Measurements from ENCODE around the gene OXTR.
"Not testable (repeated sequence)": the region's sequence is repeated elsewhere in the genome, so short reads cannot be mapped to it uniquely, and the experiment has no call there.

Gene OXTR

DNA sequence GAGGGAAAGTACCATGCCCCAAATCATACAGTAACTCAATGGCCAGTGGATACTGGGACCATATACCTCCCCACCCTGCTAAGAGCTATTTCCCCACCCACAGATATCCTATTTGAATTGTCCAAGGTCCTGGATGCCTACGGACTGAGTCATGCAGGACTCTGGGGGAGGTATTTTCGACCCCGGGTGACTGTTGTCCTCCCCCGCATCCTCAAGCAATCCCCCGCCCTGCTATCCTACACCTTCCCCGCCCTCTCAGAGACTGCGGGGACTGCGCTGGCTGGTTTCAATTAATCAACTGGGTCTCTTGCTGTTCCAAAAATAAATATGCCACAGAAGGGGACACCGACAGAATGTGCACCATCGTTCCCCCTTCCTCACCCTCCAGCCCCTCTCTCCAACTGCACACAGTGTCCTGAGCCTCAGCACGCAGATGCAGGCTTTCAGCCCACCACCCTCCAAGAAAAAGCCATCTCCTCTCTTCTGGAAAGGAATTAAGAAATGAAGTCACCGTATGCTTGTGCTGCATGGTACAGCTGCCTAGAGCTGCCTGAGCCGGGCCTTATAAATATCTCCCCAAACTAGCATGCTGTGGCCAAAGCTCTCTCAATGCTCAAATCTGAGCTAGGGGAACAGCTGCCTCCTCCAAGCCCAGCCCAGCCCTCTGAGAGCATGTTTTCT is 27.7 kb downstream of the OXTR start:
- no peak for DNase-seq (ENCODE audit: low spot score)

DNA sequence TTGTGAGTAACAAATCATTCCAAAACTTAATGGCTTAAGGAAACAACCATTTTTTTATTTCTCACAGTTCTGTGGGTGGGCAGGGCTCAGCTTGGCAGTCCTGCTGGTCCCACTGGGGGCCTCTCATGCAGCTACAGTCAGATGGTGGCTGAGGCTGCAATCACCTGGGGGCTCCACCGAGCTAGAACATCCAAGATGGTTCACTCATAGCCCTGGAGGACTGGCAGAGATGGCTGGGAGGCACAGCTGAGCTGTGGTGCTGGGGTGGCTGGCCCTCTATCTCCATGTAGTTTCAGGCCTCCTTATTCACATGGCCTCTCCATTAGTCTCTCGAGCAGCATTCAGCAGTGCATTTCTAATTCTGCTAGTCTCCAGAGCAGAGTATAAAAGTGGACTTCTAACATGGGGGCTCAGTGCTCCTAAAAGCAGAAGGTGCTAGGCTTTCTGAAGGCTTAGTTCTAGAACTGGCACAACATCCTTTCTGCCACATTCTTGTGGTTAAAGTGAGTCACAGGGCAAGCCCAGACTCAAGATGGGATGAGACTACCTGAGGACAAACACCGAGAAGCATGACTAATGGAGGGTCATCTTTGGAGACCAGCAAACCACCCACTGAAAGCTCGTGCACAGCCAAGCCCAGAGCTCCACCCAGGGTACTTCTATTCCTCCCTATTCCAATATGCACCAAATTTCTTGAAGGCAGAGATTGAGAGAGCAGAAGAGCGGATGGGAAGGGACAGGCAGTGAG is 29.5 kb downstream of the OXTR start:
- no peak for DNase-seq (ENCODE audit: low spot score)

GRCh38 chr3:8738639-8739038 is 30.8 kb downstream of the OXTR start:
- no peak for DNase-seq (ENCODE audit: low spot score)

GRCh38 chr3:8737823-8738222 is 31.6 kb downstream of the OXTR start:
- DNase-seq (ENCODE audit: low spot score), result no peak

DNA sequence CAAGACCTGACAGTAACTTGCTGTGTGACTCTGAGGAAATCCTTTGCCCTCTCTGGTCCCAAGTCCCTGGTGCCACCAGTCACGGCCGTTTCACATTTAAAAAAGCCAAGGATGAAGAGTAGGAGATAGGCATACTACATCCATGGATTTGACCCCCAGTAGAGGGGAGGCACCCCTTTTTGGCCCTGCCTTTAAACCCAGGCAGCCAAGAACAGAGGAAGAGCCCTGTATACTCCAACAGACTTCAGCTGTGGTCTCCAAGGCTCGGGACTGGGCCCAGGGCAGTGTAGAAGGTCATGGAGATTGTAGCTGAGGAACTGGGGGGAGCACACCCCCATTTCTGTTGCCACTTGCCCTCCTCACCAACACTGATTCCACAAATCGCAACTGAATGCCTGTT is 32.1 kb downstream of the OXTR start:
- no peak for DNase-seq (ENCODE audit: low spot score)

GRCh38 chr3:8736436-8736835 is 33.0 kb downstream of the OXTR start:
- no peak for DNase-seq (ENCODE audit: low spot score)

- DNase-seq (ENCODE audit: low spot score), result no peak
These were observed 34.5 kb downstream of the OXTR start for GRCh38 chr3:8734908-8735307.

- no peak for DNase-seq (ENCODE audit: low spot score)
These were observed 35.1 kb downstream of the OXTR start for GRCh38 chr3:8734137-8734878.

- no peak for DNase-seq (ENCODE audit: low spot score)
These were observed 35.9 kb downstream of the OXTR start, which contains the start of gene CAV3 for GRCh38 chr3:8733332-8734094. TSS of gene CAV3 (plus strand) at chr3:8733802. CDS start at chr3:8733877, 75 bp downstream.

DNA sequence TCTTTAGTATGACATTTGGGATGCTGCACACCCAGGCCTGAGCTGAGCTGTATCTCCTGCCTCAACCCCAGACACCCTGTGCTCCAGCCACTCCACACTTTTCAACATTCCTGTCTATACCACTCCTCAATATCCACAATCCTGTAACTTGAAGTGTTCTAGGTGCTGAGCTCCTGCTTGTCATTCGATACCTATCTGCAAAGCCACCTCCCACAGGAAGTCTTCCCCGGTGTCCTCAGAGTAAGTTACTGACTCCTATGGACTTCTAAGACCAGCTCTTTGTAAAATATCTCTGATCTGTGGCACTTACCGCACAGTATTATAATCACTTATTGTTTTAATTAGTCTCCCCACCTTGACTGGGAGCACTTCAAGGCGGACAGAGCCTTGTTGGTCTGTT is 37.0 kb downstream of the OXTR start:
- no peak for DNase-seq (ENCODE audit: low spot score)

DNA sequence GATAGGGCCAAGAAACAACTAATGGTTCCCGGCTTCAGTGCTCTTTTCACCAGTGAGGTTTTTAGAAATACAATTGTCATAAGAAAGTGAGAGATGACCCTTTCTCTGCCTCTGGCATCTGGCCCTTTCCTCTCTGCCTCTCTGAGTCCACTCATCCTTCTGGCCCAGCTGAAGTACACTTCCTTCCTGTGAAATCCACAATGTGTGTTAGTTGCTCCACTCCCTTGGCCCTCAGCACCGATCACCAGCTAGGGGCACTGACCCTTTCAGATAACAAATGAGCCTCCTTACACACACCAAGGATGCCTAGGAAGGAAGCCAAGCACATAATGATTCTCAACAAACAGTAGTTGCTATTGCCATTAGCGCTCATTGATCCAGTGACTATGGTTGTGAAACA is 38.8 kb downstream of the OXTR start:
- DNase-seq (ENCODE audit: low spot score), result no peak

DNA sequence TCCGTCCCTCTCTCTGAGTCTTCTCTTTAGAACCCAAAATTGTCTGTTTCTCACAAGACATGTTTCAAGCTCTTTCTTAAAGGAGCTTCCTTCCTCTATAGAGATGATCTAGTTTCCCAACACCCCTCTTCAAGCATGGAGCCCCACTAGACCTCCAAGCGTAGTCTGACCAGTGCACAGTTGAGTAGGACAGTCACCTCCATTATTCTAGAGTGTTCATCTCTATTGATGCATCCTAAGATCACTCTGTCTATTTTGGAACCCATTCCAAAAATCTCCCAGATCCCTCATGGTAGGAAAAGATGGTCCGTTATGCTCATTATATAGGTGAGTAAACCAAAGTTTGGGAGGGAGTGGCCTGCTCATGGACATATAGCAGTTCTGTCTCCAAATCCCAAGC is 39.9 kb downstream of the OXTR start:
- no peak for DNase-seq (ENCODE audit: low spot score)

- DNase-seq (ENCODE audit: low spot score), result no peak
These were observed 41.6 kb downstream of the OXTR start for GRCh38 chr3:8727605-8728512.

DNA sequence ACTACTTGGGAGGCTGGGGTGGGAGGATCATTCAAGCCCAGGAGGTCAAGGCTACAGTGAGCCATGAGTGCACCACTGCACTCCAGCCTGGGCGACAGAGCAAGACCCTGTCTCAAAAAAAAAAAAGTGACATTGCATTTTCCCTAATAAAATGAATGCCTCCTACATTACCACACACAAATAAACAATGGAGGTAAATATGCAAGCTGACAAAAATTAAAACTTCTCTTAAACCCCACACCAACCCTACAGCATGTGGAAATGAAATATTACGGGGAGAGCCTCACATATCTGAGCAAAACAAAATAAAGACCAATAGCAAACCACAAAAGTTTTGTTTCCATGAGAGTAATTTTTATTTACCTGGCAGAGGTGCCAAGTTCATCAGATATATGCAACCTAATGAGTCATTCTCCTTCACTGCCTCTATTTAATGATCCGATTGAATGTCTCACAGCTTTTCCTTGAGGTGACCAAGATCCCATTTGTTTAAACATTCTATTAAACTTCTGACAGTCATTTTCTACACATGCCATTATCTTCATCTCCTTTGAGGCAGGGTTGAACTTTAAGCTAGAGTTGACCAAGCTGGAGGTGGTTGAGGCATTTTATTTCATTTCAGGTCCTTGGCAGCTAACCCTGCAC is 45.2 kb downstream of the OXTR start:
- no peak for DNase-seq (ENCODE audit: low spot score)

GRCh38 chr3:8723612-8724011 is 45.8 kb downstream of the OXTR start:
- DNase-seq (ENCODE audit: low spot score), result no peak

DNA sequence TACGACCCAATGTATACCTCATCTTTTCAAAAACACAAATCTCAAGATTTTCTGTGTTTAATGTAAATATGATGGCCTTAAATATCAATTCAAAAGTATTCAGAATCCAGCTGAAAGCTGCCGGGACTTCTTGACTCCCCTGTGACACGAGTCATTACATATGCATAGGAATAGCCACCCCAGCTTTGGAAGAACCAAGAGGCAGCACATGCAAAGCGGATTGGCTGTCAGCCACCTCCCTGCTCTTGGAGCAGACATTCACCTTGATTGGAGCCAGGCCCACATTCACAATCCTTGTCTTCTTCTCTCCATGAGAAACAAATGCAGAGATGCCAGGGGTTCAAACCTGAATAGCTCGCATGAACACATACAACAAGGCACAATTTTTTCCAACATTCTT is 46.6 kb downstream of the OXTR start:
- no peak for DNase-seq (ENCODE audit: low spot score)

- not testable (repeated sequence) for DNase-seq (ENCODE audit: low spot score)
These were observed 53.7 kb downstream of the OXTR start for GRCh38 chr3:8715757-8716156.

DNA sequence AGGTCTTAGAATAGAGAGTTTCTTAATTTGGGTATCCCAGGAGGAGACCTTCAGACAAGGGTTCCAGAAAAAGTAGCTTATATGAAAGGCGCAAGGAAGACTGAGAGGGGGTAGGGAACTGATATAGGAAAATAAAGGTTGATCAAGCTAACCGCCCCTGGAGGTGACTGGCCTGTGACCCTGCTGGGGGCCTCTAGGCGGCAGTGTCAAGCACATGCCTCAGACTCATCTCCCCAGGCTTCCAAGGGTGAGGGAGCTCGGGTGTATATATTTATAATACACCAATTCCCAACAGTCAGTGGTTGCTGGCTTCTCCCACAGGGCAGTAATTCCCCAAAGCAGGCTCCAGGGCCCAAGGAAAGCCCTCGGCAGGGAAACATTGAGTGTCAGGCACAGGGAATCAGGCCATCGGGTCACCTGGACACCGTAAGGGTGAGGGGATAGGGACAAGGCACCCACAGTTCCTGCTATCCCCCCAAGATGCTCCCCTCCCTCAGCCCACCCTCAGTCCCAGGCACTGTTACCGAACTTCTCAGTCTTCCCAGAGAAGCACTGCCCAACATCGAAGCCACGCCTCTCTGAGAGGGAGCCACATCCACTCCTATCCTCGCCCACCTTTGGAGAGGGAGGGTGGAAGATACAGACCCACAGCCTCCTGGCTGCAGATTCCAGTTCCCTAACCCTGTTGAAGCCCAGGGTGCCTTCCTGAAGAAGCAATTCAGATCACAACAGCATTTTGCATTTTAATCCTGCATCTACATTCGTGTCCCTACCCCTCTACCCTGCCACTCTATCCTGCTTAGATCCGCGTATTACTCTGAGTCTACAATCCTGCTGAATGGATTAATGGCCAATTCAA is 55.3 kb downstream of the OXTR start:
- peak; percentile 40 for DNase-seq (ENCODE audit: low spot score)

GRCh38 chr3:8712908-8713255 is 56.5 kb downstream of the OXTR start:
- no peak for DNase-seq (ENCODE audit: low spot score)

Data from SK-N-DZ (cell line).